ENCODE data around the gene CDC7. TPM values are rescaled to one million over a fixed set of nuclear protein-coding genes. Genes with fewer than 3 reads are reported as not detected.
A peak's percentile ranks its signal among the peaks of the same experiment; 100 is the strongest.

The CDC7 gene
- polyA plus RNA-seq, 1 of the 3 experiments (the other 2 are of a cell fraction): 2.6 TPM

DNA sequence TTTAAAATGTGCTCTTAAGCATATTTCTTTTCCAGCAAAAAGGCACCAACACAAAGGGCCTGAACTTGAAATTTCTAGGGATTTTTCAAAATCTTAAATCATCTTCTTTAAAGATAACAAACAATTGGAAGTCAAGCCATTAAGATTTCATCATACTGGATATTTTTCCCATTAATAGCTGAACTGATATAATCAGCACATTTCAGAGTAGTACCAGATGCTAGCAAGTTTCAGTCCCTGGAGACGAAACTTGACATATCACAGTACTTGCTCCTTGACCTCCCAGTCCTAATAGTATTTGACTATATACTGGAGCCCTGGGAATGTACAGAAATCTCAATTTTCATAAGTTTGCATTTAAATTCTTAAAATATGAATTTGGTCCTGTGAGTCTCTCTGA is 10.2 kb upstream of the CDC7 start:
- ChIA-PET CTCF (no interaction called here), POLR2A (no interaction called here)
- H3K9me2 ChIP-seq: no peaks in the 10 kb centered on the region
- no peak for DNase-seq
- TF ChIP-seq RCOR1 (IDR thresholded peaks at IDR 0.05; ENCODE audit: low read length) (0 out of 2 replicates have a peak, but pooled peaks have one; percentile 23), GATA2 (CRISPR knock-in tag; IDR thresholded peaks at IDR 0.05) (no peak)
- H4K20me1 ChIP-seq (ENCODE audit: insufficient read depth): no peaks in the 10 kb centered on the region
- no peak overlapping the region for H3K27ac ChIP-seq (ENCODE audit: low read depth in 2 of 2, low read length in 1 of 2)
- H3K36me3 ChIP-seq (replicated peaks in 1 of 2; ENCODE audit: control insufficient read depth in 1 of 2, insufficient read depth in 2 of 2, low read length in 1 of 2): no peaks in the 10 kb centered on the region
- H3K9me3 ChIP-seq: no peaks in the 10 kb centered on the region
- H2AFZ ChIP-seq (ENCODE audit: low read depth): no peak overlapping the region
- H3K4me2 ChIP-seq: no peak overlapping the region
- no peak overlapping the region for H3K4me3 ChIP-seq (ENCODE audit: low read depth in 2 of 2, low read length in 1 of 2)
- no peaks in the 10 kb centered on the region; a peak in 1 of 4 replicates for H3K4me1 ChIP-seq (ENCODE audit: control insufficient read depth in 1 of 2, insufficient read depth in 2 of 2, low read depth in 1 of 2, low read length in 1 of 2)
- no peaks in the 10 kb centered on the region for H3K27me3 ChIP-seq (ENCODE audit: insufficient read depth)
- 0% methylated on average over 1 of the region's 1 CpG for WGBS (ENCODE audit: low lambda C conversion rate)
- H3F3A ChIP-seq (replicated peaks; ENCODE audit: insufficient read depth): no peaks in the 10 kb centered on the region
- H3K79me2 ChIP-seq (ENCODE audit: insufficient read depth): no peaks in the 10 kb centered on the region
- H3K9ac ChIP-seq: no peak overlapping the region

DNA sequence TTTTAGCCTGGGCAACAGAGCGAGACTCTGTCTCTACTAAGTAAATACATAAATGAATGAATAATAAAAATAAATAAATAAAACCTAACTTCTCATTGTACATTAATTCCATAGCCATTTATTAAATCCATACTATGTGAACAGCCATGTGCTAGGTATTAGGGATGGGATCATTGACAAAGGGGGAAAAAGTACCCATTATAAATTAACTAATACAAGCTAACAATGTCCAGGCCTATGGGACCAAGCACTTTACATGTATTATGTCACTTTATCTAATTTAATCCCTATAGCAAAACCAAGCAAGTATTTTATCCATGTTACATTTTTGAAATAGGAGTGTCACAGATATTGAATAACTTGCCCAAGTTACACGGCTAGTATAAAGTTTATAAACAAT is 2.6 kb upstream of the CDC7 start:
- Histone ChIP-seq H2AFZ (ENCODE audit: low read depth) (no peak overlapping the region), H3K4me2 (no peak overlapping the region), H3K9ac (no peak overlapping the region), H3K4me3 (ENCODE audit: low read depth in 2 of 2, low read length in 1 of 2) (no peak overlapping the region), H3K79me2 (ENCODE audit: insufficient read depth) (peaks cover 7% of the 10 kb centered on the region), H3K27ac (ENCODE audit: low read depth in 2 of 2, low read length in 1 of 2) (no peak overlapping the region), H4K20me1 (ENCODE audit: insufficient read depth) (no peaks in the 10 kb centered on the region), H3K9me3 (no peaks in the 10 kb centered on the region), H3K9me2 (no peaks in the 10 kb centered on the region), H3K36me3 (replicated peaks in 1 of 2; ENCODE audit: control insufficient read depth in 1 of 2, insufficient read depth in 2 of 2, low read length in 1 of 2) (no peaks in the 10 kb centered on the region), H3K4me1 (ENCODE audit: control insufficient read depth in 1 of 2, insufficient read depth in 2 of 2, low read depth in 1 of 2, low read length in 1 of 2) (peaks cover 0 to 3% of the 10 kb centered on the region in 2 experiments; a peak in 2 of 4 replicates), H3F3A (replicated peaks; ENCODE audit: insufficient read depth) (peaks cover 11% of the 10 kb centered on the region), H3K27me3 (ENCODE audit: insufficient read depth) (no peaks in the 10 kb centered on the region)
- POLR2A ChIA-PET: no interaction called here
- CTCF ChIA-PET: no interaction called here
- no peak for TF ChIP-seq MEF2A (IDR thresholded peaks at IDR 0.05; ENCODE audit: borderline replicate concordance, low read depth)
- TF ChIP-seq MXI1 (IDR thresholded peaks at IDR 0.05; ENCODE audit: low read depth, low read length): no peak
- no peak for TF ChIP-seq RXRA (IDR thresholded peaks at IDR 0.05; ENCODE audit: borderline replicate concordance, low read depth)
- no peak for TF ChIP-seq SIN3A (IDR thresholded peaks at IDR 0.05; ENCODE audit: borderline replicate concordance, low read depth, low read length)
- no peak for TF ChIP-seq TCF12 (IDR thresholded peaks at IDR 0.05)
- TF ChIP-seq, protein P1, sequence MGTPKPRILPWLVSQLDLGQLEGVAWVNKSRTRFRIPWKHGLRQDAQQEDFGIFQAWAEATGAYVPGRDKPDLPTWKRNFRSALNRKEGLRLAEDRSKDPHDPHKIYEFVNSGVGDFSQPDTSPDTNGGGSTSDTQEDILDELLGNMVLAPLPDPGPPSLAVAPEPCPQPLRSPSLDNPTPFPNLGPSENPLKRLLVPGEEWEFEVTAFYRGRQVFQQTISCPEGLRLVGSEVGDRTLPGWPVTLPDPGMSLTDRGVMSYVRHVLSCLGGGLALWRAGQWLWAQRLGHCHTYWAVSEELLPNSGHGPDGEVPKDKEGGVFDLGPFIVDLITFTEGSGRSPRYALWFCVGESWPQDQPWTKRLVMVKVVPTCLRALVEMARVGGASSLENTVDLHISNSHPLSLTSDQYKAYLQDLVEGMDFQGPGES (IDR thresholded peaks at IDR 0.05; ENCODE audit: low read depth, low read length): no peak
- TF ChIP-seq NFIC (IDR thresholded peaks at IDR 0.05; ENCODE audit: borderline replicate concordance): no peak
- TF ChIP-seq, protein P2, sequence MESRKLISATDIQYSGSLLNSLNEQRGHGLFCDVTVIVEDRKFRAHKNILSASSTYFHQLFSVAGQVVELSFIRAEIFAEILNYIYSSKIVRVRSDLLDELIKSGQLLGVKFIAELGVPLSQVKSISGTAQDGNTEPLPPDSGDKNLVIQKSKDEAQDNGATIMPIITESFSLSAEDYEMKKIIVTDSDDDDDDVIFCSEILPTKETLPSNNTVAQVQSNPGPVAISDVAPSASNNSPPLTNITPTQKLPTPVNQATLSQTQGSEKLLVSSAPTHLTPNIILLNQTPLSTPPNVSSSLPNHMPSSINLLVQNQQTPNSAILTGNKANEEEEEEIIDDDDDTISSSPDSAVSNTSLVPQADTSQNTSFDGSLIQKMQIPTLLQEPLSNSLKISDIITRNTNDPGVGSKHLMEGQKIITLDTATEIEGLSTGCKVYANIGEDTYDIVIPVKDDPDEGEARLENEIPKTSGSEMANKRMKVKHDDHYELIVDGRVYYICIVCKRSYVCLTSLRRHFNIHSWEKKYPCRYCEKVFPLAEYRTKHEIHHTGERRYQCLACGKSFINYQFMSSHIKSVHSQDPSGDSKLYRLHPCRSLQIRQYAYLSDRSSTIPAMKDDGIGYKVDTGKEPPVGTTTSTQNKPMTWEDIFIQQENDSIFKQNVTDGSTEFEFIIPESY (IDR thresholded peaks at IDR 0.05; ENCODE audit: borderline replicate concordance, low read depth): no peak
- TF ChIP-seq GATA2 (CRISPR knock-in tag; IDR thresholded peaks at IDR 0.05): no peak
- TF ChIP-seq, protein P3, sequence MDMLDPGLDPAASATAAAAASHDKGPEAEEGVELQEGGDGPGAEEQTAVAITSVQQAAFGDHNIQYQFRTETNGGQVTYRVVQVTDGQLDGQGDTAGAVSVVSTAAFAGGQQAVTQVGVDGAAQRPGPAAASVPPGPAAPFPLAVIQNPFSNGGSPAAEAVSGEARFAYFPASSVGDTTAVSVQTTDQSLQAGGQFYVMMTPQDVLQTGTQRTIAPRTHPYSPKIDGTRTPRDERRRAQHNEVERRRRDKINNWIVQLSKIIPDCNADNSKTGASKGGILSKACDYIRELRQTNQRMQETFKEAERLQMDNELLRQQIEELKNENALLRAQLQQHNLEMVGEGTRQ (IDR thresholded peaks at IDR 0.05; ENCODE audit: borderline replicate concordance, low read depth, low read length): no peak
- no peak for TF ChIP-seq SMC3 (IDR thresholded peaks at IDR 0.05; ENCODE audit: low read depth, low read length)
- no peak for TF ChIP-seq RAD21 (IDR thresholded peaks at IDR 0.05; ENCODE audit: low read length)
- DNase-seq: no peak
- WGBS (ENCODE audit: low lambda C conversion rate): 72% methylated on average over 2 of the region's 2 CpGs

Measured in SK-N-SH (cell line).